ENCODE results near the gene ISYNA1. TPM values are rescaled to one million over a fixed set of nuclear protein-coding genes. Genes with fewer than 3 reads are reported as not detected.

The ISYNA1 gene
- total and polyA plus RNA-seq, 10 donors = 31.7 to 82.3 (median 45.4) TPM

- WGBS, 5 donors = 25 to 40% (median 32%) methylated on average over 7 of the region's 7 CpGs
- Histone ChIP-seq H3K4me3 (peak overlapping the region; percentile 2 to 70 (median 42)), H3K27me3 (replicated peaks in 1 of 7) (peaks cover 0 to 23% (median 0%) of the 10 kb centered on the region in 7 donors), H3K4me1 (peaks cover 31 to 100% (median 68%) of the 10 kb centered on the region in 6 donors), H3K9me3 (peaks cover 0 to 5% (median 0%) of the 10 kb centered on the region in 8 donors), H3K27ac (peak overlapping the region; percentile 48 to 92 (median 89)), H3K36me3 (peaks cover 0 to 58% (median 6%) of the 10 kb centered on the region in 6 donors)
- intact Hi-C loops (cut with DNase I; ENCODE audit: low total_unique reads) = no loop called here
- TF ChIP-seq POLR2AphosphoS5 (IDR thresholded peaks at IDR 0.05) (peak; percentile 66 to 78 (median 72)), POLR2A (IDR thresholded peaks at IDR 0.05) (no peak)
- peak; percentile 92 for DNase-seq
Observed at GRCh38 chr19:18393836-18394235, 44.1 kb downstream of the ISYNA1 start.

GRCh38 chr19:18392926-18393325 lies 45.0 kb downstream of the ISYNA1 start:
- no peak for DNase-seq
- peak overlapping the region; percentile 48 to 92 (median 89) for H3K27ac ChIP-seq
- H3K9me3 ChIP-seq = peaks cover 0 to 5% (median 0%) of the 10 kb centered on the region in 8 donors
- peaks cover 0 to 19% (median 0%) of the 10 kb centered on the region in 7 donors for H3K27me3 ChIP-seq (replicated peaks in 1 of 7)
- H3K4me1 ChIP-seq = peaks cover 27 to 100% (median 68%) of the 10 kb centered on the region in 6 donors
- H3K36me3 ChIP-seq = peaks cover 0 to 58% (median 6%) of the 10 kb centered on the region in 6 donors
- H3K4me3 ChIP-seq = peak overlapping the region; percentile 9 to 70 (median 42)
- intact Hi-C loops (cut with DNase I; ENCODE audit: low total_unique reads) = no loop called here
- 19 to 45% (median 25%) methylated on average over 5 of the region's 5 CpGs for WGBS, 5 donors
- TF ChIP-seq POLR2AphosphoS5 (IDR thresholded peaks at IDR 0.05) (no peak), CTCF (IDR thresholded peaks at IDR 0.05 in 8 of 11, conservative IDR thresholded peaks at IDR 0.05 in 3 of 11) (no peak), POLR2A (IDR thresholded peaks at IDR 0.05) (no peak)

GRCh38 chr19:18392417-18392816 lies 45.5 kb downstream of the ISYNA1 start:
- peak; percentile 90 for DNase-seq
- peaks cover 0 to 14% (median 0%) of the 10 kb centered on the region in 7 donors for H3K27me3 ChIP-seq (replicated peaks in 1 of 7)
- intact Hi-C loops (cut with DNase I; ENCODE audit: low total_unique reads) = no loop called here

GRCh38 chr19:18391509-18392075 lies 46.3 kb downstream of the ISYNA1 start:
- H3K4me3 ChIP-seq = peak overlapping the region in 1 of 8 donors; percentile 70
- H3K9me3 ChIP-seq = peaks cover 0 to 5% (median 0%) of the 10 kb centered on the region in 8 donors
- peaks cover 0 to 12% (median 0%) of the 10 kb centered on the region in 7 donors for H3K27me3 ChIP-seq (replicated peaks in 1 of 7)
- intact Hi-C loops (cut with DNase I; ENCODE audit: low total_unique reads) = no loop called here
- H3K4me1 ChIP-seq = peaks cover 27 to 100% (median 67%) of the 10 kb centered on the region in 6 donors
- peak overlapping the region in 6 of 8 donors; percentile 84 to 92 (median 90) for H3K27ac ChIP-seq
- H3K36me3 ChIP-seq = peaks cover 0 to 58% (median 6%) of the 10 kb centered on the region in 6 donors
- DNase-seq = no peak
- 79 to 83% (median 80%) methylated on average over 4 to 9 of the region's 9 CpGs for WGBS, 5 donors
- TF ChIP-seq CTCF (IDR thresholded peaks at IDR 0.05 in 8 of 11, conservative IDR thresholded peaks at IDR 0.05 in 3 of 11) (no peak), POLR2AphosphoS5 (IDR thresholded peaks at IDR 0.05) (no peak), POLR2A (IDR thresholded peaks at IDR 0.05) (no peak)

More at GRCh38 chr19:18392417-18392816, 45.5 kb downstream of the ISYNA1 start:
- peak overlapping the region; percentile 48 to 92 (median 89) for H3K27ac ChIP-seq
- peak overlapping the region in 7 of 8 donors; percentile 7 to 70 (median 58) for H3K4me3 ChIP-seq
- peaks cover 0 to 58% (median 6%) of the 10 kb centered on the region in 6 donors for H3K36me3 ChIP-seq
- TF ChIP-seq CTCF (IDR thresholded peaks at IDR 0.05 in 8 of 11, conservative IDR thresholded peaks at IDR 0.05 in 3 of 11) (no peak), POLR2AphosphoS5 (IDR thresholded peaks at IDR 0.05) (peak; percentile 26 to 83 (median 67)), POLR2A (IDR thresholded peaks at IDR 0.05) (no peak)
- H3K9me3 ChIP-seq = peaks cover 0 to 5% (median 0%) of the 10 kb centered on the region in 8 donors
- peaks cover 29 to 100% (median 68%) of the 10 kb centered on the region in 6 donors for H3K4me1 ChIP-seq
- 10 to 31% (median 14%) methylated on average over 11 of the region's 11 CpGs for WGBS, 5 donors
